K562 (cell line): ENCODE results near the gene SPATC1L. TPM values are rescaled to one million over a fixed set of nuclear protein-coding genes. Genes with fewer than 3 reads are reported as not detected.

ENCODE experiments used
- CCAR2 ChIP-seq: fragments of 200-400 bp; formaldehyde crosslinking; IDR thresholded peaks from 2 replicates; pipeline ENCODE4 v1.6.1; 2017; ENCODE audit warnings: mild to moderate bottlenecking, low read depth, low read length
- CEBPZ ChIP-seq: fragments of 150-350 bp; IDR thresholded peaks from 2 replicates; pipeline ENCODE4 v1.6.1; 2014; ENCODE audit warnings: low read depth, mild to moderate bottlenecking, low read length, borderline replicate concordance
- ERF ChIP-seq: fragments of 450-650 bp; formaldehyde crosslinking; IDR thresholded peaks from 2 replicates; pipeline ENCODE4 v1.4.0; 2020; ENCODE audit warnings: mild to moderate bottlenecking, mixed read lengths
- HDAC8 ChIP-seq: fragments of 450-650 bp; IDR thresholded peaks from 2 replicates; pipeline ENCODE4 v1.6.1; 2016; ENCODE audit warnings: mild to moderate bottlenecking, missing genetic modification characterization, moderate library complexity, missing compliant biosample characterization
- MBD2 ChIP-seq: sonication (generic); IDR thresholded peaks from 2 replicates; pipeline ENCODE4 v1.6.1; 2016; ENCODE audit warnings: low read depth, borderline replicate concordance
- POLR2H ChIP-seq: IDR thresholded peaks from 2 replicates; pipeline ENCODE4 v1.6.1; 2016; ENCODE audit warnings: missing genetic modification characterization, low read depth, mild to moderate bottlenecking, control low read depth, missing compliant biosample characterization, moderate library complexity
- SPI1 ChIP-seq: IDR thresholded peaks from 2 replicates; pipeline ENCODE4 v1.6.1; 2011; ENCODE audit warnings: low read depth, low read length, control low read depth, borderline replicate concordance
- ZC3H11A ChIP-seq: IDR thresholded peaks from 2 replicates; pipeline ENCODE4 v1.6.1; 2012; ENCODE audit warnings: low read depth, low read length, improper control_type of control experiment
- ZC3H8 ChIP-seq: fragments of 450-650 bp; IDR thresholded peaks from 2 replicates; pipeline ENCODE4 v1.6.1; 2017
- ZNF121 ChIP-seq: sonication (generic); formaldehyde crosslinking; conservative IDR thresholded peaks from 2 replicates; pipeline ENCODE4 v1.8.0; 2022; ENCODE audit warnings: missing genetic modification reagents
- ZNF449 ChIP-seq: fragments of 250-450 bp; sonication (Bioruptor Pico); IDR thresholded peaks from 2 replicates; pipeline ENCODE4 v1.8.0; 2022; ENCODE audit warnings: moderate library complexity, mild to moderate bottlenecking, inconsistent platforms
- ZNF639 ChIP-seq, 2 experiments: fragments of 200-800 bp in 1 of 2; sonication (Bioruptor generic) in 1 of 2; sonication (generic) in 1 of 2; formaldehyde crosslinking in 1 of 2; IDR thresholded peaks in 1 of 2; conservative IDR thresholded peaks in 1 of 2; 2 replicates each; pipeline versions ENCODE4 v1.5.0 to v1.6.1; 2016 to 2020; ENCODE audit warnings: missing compliant biosample characterization in 1 of 2, missing genetic modification characterization in 1 of 2, missing genetic modification reagents in 1 of 2
- ZNF764 ChIP-seq: fragments of 250-450 bp; sonication (Bioruptor Pico); IDR thresholded peaks from 2 replicates; pipeline ENCODE4 v1.4.0; 2020; ENCODE audit warnings: low read depth, mild to moderate bottlenecking, moderate library complexity
- ZNF830 ChIP-seq: fragments of 250-450 bp; sonication (Bioruptor Pico); IDR thresholded peaks from 2 replicates; pipeline ENCODE4 v1.5.0; 2021; ENCODE audit warnings: mild to moderate bottlenecking
- polyA plus RNA-seq, 8 experiments: library from polyadenylated mRNA; depleted of rRNA in 4 of 8; stranded (reverse) in 5 of 8; unstranded in 3 of 8; fragments of >200 nt; fragmentation: Nextera tagmentation in 2 of 8; fragmentation: Illumina TruSeq in 1 of 8; extraction: Ambion mirVana in 2 of 8; extraction: Trizol in 1 of 8; gene quantifications; 2 replicates each; pipeline versions ENCODE4 v1.2.1 to v1.2.3, GENCODE V29; 2011 to 2014; ENCODE audit warnings: inconsistent platforms in 1 of 8, missing spikeins in 1 of 8
- total RNA-seq, 7 experiments: library from RNA; depleted of rRNA in 6 of 7; stranded (reverse); fragments of >200 nt in 6 of 7; fragmentation: Illumina TruSeq in 2 of 7; extraction: Trizol in 2 of 7; gene quantifications; 2 replicates each; pipeline versions ENCODE4 v1.2.1 to v1.2.3, GENCODE V29; 2011 to 2021; ENCODE audit warnings: low replicate concordance in 1 of 7
- TF ChIP-seq, protein P1 (sequence below): fragments of 450-650 bp; IDR thresholded peaks from 2 replicates; pipeline ENCODE4 v1.7.0; 2016; ENCODE audit warnings: borderline replicate concordance
- TF ChIP-seq, protein P2 (sequence below): sonication (generic); formaldehyde crosslinking; IDR thresholded peaks from 2 replicates; pipeline ENCODE4 v1.8.1; 2023; ENCODE audit warnings: mild to moderate bottlenecking, missing genetic modification reagents

Gene SPATC1L
- total and polyA plus RNA-seq, 9 of the 15 experiments (the other 6 are each of a cell fraction or from before 2014, with no cell fraction given) = 0.14 to 121 (median 34.0) TPM; not detected in 1

- TF ChIP-seq MBD2 (peak; percentile 99), CEBPZ (peak; percentile 96), SPI1 (no peak), HDAC8 (tag) (0 out of 2 replicates have a peak, but pooled peaks have one; percentile 22), ZNF764 (CRISPR knock-in tag) (no peak), ZNF121 (CRISPR knock-in tag) (no peak), CCAR2 (no peak), ZNF449 (CRISPR knock-in tag) (no peak), POLR2H (peak; percentile 57), ZC3H8 (no peak), ERF (CRISPR knock-in tag) (no peak), ZC3H11A (no peak), ZNF830 (0 out of 2 replicates have a peak, but pooled peaks have one; percentile 38), ZNF639 (CRISPR knock-in tag; conservative IDR thresholded peaks at IDR 0.05 in 1 of 2, IDR thresholded peaks at IDR 0.05 in 1 of 2) (no peak)
- TF ChIP-seq, protein P1, sequence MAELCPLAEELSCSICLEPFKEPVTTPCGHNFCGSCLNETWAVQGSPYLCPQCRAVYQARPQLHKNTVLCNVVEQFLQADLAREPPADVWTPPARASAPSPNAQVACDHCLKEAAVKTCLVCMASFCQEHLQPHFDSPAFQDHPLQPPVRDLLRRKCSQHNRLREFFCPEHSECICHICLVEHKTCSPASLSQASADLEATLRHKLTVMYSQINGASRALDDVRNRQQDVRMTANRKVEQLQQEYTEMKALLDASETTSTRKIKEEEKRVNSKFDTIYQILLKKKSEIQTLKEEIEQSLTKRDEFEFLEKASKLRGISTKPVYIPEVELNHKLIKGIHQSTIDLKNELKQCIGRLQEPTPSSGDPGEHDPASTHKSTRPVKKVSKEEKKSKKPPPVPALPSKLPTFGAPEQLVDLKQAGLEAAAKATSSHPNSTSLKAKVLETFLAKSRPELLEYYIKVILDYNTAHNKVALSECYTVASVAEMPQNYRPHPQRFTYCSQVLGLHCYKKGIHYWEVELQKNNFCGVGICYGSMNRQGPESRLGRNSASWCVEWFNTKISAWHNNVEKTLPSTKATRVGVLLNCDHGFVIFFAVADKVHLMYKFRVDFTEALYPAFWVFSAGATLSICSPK = no peak
- TF ChIP-seq, protein P2, sequence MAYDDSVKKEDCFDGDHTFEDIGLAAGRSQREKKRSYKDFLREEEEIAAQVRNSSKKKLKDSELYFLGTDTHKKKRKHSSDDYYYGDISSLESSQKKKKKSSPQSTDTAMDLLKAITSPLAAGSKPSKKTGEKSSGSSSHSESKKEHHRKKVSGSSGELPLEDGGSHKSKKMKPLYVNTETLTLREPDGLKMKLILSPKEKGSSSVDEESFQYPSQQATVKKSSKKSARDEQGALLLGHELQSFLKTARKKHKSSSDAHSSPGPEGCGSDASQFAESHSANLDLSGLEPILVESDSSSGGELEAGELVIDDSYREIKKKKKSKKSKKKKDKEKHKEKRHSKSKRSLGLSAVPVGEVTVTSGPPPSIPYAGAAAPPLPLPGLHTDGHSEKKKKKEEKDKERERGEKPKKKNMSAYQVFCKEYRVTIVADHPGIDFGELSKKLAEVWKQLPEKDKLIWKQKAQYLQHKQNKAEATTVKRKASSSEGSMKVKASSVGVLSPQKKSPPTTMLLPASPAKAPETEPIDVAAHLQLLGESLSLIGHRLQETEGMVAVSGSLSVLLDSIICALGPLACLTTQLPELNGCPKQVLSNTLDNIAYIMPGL (CRISPR knock-in tag) = no peak; the same call in 1 of the 2 replicates
Observed at GRCh38 chr21:46184625-46185555, 631 bp upstream of the SPATC1L start (continued).
